NB4 (cell line): ENCODE results near the gene SERGEF.

Experiments used
- CTCF ChIP-seq: IDR thresholded peaks from one replicate; pipeline ENCODE4 v1.5.1; 2012; ENCODE audit warnings: low read depth, low read length
- POLR2A ChIP-seq: IDR thresholded peaks from 2 replicates; pipeline ENCODE4 v1.6.1; 2011; ENCODE audit warnings: mild to moderate bottlenecking; ENCODE audit not compliant: insufficient read length; ENCODE audit errors: extremely low read depth

GRCh38 chr11:17952487-17952886 lies 60.4 kb downstream of the SERGEF start:
- no peak for TF ChIP-seq POLR2A
- no peak for TF ChIP-seq CTCF
